ENCODE results near the gene CDC34. TPM values are rescaled to one million over a fixed set of nuclear protein-coding genes. Genes with fewer than 3 reads are reported as not detected.

Gene CDC34
- total RNA-seq, 5 donors from 2014 or later (not counting 1 experiment from before 2014, with no cell fraction given), result 35.4 to 52.6 (median 51.3) TPM

GRCh38 chr19:574658-575526 is 43.3 kb downstream of the CDC34 start:
- WGBS (ENCODE audit: insufficient coverage), result 70% methylated on average over 26 of the region's 32 CpGs
- H3K4me1 Mint-ChIP-seq, result peaks cover 35 to 52% (median 39%) of the 10 kb centered on the region in 3 donors
- H3K27ac Mint-ChIP-seq, result peak overlapping the region in 1 of 2 donors; percentile 31
- no peak overlapping the region for H3K27ac ChIP-seq (ENCODE audit: low read length)
- no peaks in the 10 kb centered on the region for H3K9me3 Mint-ChIP-seq
- no peak for DNase-seq
- peak overlapping the region in 1 of 2 donors; percentile 25 for H3K4me3 ChIP-seq (ENCODE audit: control insufficient read depth in 1 of 2, extremely low read depth in 1 of 2, low read length in 1 of 2)
- ATAC-seq (replicated peaks in 1 of 4), result no peak
- H3K27me3 ChIP-seq (replicated peaks in 1 of 2; ENCODE audit: control insufficient read depth in 2 of 2, extremely low read depth in 1 of 2, insufficient read depth in 2 of 2, low read length in 1 of 2), result no peaks in the 10 kb centered on the region
- POLR2A ChIA-PET, result no interaction called here
- peaks cover 4 to 17% of the 10 kb centered on the region in 2 donors for H3K36me3 ChIP-seq (ENCODE audit: control insufficient read depth in 2 of 2, extremely low read depth in 1 of 2, insufficient read depth in 1 of 2, low read length in 1 of 2)
- H3K4me1 ChIP-seq (ENCODE audit: control insufficient read depth in 1 of 2, extremely low read depth in 1 of 2, insufficient read depth in 2 of 2, low read length in 2 of 2), result peaks cover 18 to 63% of the 10 kb centered on the region in 2 experiments
- H3K36me3 Mint-ChIP-seq, result no peaks in the 10 kb centered on the region
- CTCF ChIA-PET, result interaction anchor here (0.6 to 1.4 kb wide), 3 partner anchors 11 to 102 kb away, joined by 3 to 5 read pairs (median 3); partner anchors contain the start of gene CDC34 (in 1 of the 2)
- H3K4me3 Mint-ChIP-seq, result peak overlapping the region; percentile 66 to 99 (median 80)
- no peaks in the 10 kb centered on the region for H3K9me3 ChIP-seq
- no peaks in the 10 kb centered on the region for H3K27me3 Mint-ChIP-seq

GRCh38 chr19:575527-576506 is 44.3 kb downstream of the CDC34 start:
- Histone ChIP-seq H3K4me3 (ENCODE audit: control insufficient read depth in 1 of 2, extremely low read depth in 1 of 2, low read length in 1 of 2) (no peak overlapping the region), H3K4me1 (ENCODE audit: control insufficient read depth in 1 of 2, extremely low read depth in 1 of 2, insufficient read depth in 2 of 2, low read length in 2 of 2) (peaks cover 18 to 58% of the 10 kb centered on the region in 2 experiments), H3K27ac (ENCODE audit: low read length) (no peak overlapping the region), H3K36me3 (ENCODE audit: control insufficient read depth in 2 of 2, extremely low read depth in 1 of 2, insufficient read depth in 1 of 2, low read length in 1 of 2) (peaks cover 7 to 24% of the 10 kb centered on the region in 2 donors), H3K27me3 (replicated peaks in 1 of 2; ENCODE audit: control insufficient read depth in 2 of 2, extremely low read depth in 1 of 2, insufficient read depth in 2 of 2, low read length in 1 of 2) (no peaks in the 10 kb centered on the region), H3K9me3 (no peaks in the 10 kb centered on the region)
- WGBS (ENCODE audit: insufficient coverage), result 85% methylated on average over 21 of the region's 38 CpGs
- H3K36me3 Mint-ChIP-seq, result no peaks in the 10 kb centered on the region
- ChIA-PET CTCF (interaction anchor here in 1 of 2 donors (1.4 kb wide), 1 partner anchor 10 kb away, joined by 5 read pairs; no protein-coding TSS in a partner anchor), POLR2A (no interaction called here)
- DNase-seq (no peak), ATAC-seq (replicated peaks in 1 of 4) (no peak)
- no peaks in the 10 kb centered on the region for H3K9me3 Mint-ChIP-seq
- no peaks in the 10 kb centered on the region for H3K27me3 Mint-ChIP-seq
- no peak overlapping the region for H3K27ac Mint-ChIP-seq
- peaks cover 35 to 50% (median 36%) of the 10 kb centered on the region in 3 donors for H3K4me1 Mint-ChIP-seq
- H3K4me3 Mint-ChIP-seq, result peak overlapping the region in 1 of 3 donors; percentile 80

- peaks cover 25 to 41% (median 31%) of the 10 kb centered on the region in 3 donors for H3K4me1 Mint-ChIP-seq
- no peaks in the 10 kb centered on the region for H3K27me3 ChIP-seq (replicated peaks in 1 of 2; ENCODE audit: control insufficient read depth in 2 of 2, extremely low read depth in 1 of 2, insufficient read depth in 2 of 2, low read length in 1 of 2)
- H3K27ac Mint-ChIP-seq, result no peak overlapping the region
- H3K9me3 Mint-ChIP-seq, result no peaks in the 10 kb centered on the region
- ATAC-seq (replicated peaks in 1 of 4) (no peak), DNase-seq (no peak)
- H3K9me3 ChIP-seq, result no peaks in the 10 kb centered on the region
- WGBS (ENCODE audit: insufficient coverage), result 89% methylated on average over 16 of the region's 28 CpGs
- CTCF ChIA-PET, result interaction anchor here in 1 of 2 donors (1.4 kb wide), 1 partner anchor 9 kb away, joined by 5 read pairs; no protein-coding TSS in a partner anchor
- H3K4me3 ChIP-seq (ENCODE audit: control insufficient read depth in 1 of 2, extremely low read depth in 1 of 2, low read length in 1 of 2), result no peak overlapping the region
- H3K4me3 Mint-ChIP-seq, result no peak overlapping the region
- no peaks in the 10 kb centered on the region for H3K36me3 Mint-ChIP-seq
- H3K36me3 ChIP-seq (ENCODE audit: control insufficient read depth in 2 of 2, extremely low read depth in 1 of 2, insufficient read depth in 1 of 2, low read length in 1 of 2), result peaks cover 7 to 33% of the 10 kb centered on the region in 2 donors
- POLR2A ChIA-PET, result no interaction called here
- peaks cover 14 to 49% of the 10 kb centered on the region in 2 experiments for H3K4me1 ChIP-seq (ENCODE audit: control insufficient read depth in 1 of 2, extremely low read depth in 1 of 2, insufficient read depth in 2 of 2, low read length in 2 of 2)
- no peaks in the 10 kb centered on the region for H3K27me3 Mint-ChIP-seq
- no peak overlapping the region for H3K27ac ChIP-seq (ENCODE audit: low read length)
Measured at GRCh38 chr19:576768-577438, 45.3 kb downstream of the CDC34 start.

- no peak overlapping the region for H3K27ac Mint-ChIP-seq
- no peaks in the 10 kb centered on the region for H3K27me3 ChIP-seq (replicated peaks in 1 of 2; ENCODE audit: control insufficient read depth in 2 of 2, extremely low read depth in 1 of 2, insufficient read depth in 2 of 2, low read length in 1 of 2)
- ATAC-seq (replicated peaks in 1 of 4), result no peak
- no peak for DNase-seq
- H3K4me3 Mint-ChIP-seq, result no peak overlapping the region
- H3K36me3 ChIP-seq (ENCODE audit: control insufficient read depth in 2 of 2, extremely low read depth in 1 of 2, insufficient read depth in 1 of 2, low read length in 1 of 2), result peaks cover 7 to 39% of the 10 kb centered on the region in 2 donors
- no peaks in the 10 kb centered on the region for H3K9me3 ChIP-seq
- POLR2A ChIA-PET, result no interaction called here
- H3K4me1 Mint-ChIP-seq, result peaks cover 21 to 39% (median 31%) of the 10 kb centered on the region in 3 donors
- no peaks in the 10 kb centered on the region for H3K36me3 Mint-ChIP-seq
- H3K9me3 Mint-ChIP-seq, result no peaks in the 10 kb centered on the region
- H3K4me1 ChIP-seq (ENCODE audit: control insufficient read depth in 1 of 2, extremely low read depth in 1 of 2, insufficient read depth in 2 of 2, low read length in 2 of 2), result peaks cover 14 to 49% of the 10 kb centered on the region in 2 experiments
- no peak overlapping the region for H3K4me3 ChIP-seq (ENCODE audit: control insufficient read depth in 1 of 2, extremely low read depth in 1 of 2, low read length in 1 of 2)
- no peak overlapping the region for H3K27ac ChIP-seq (ENCODE audit: low read length)
- CTCF ChIA-PET, result no interaction called here
- WGBS (ENCODE audit: insufficient coverage), result 93% methylated on average over 60 of the region's 66 CpGs
- no peaks in the 10 kb centered on the region for H3K27me3 Mint-ChIP-seq
Measured at GRCh38 chr19:577439-578392, 46.2 kb downstream of the CDC34 start.

- Histone ChIP-seq H3K27ac (ENCODE audit: low read length) (no peak overlapping the region), H3K27me3 (replicated peaks in 1 of 2; ENCODE audit: control insufficient read depth in 2 of 2, extremely low read depth in 1 of 2, insufficient read depth in 2 of 2, low read length in 1 of 2) (peaks cover 0 to 7% of the 10 kb centered on the region in 2 experiments), H3K4me3 (ENCODE audit: control insufficient read depth in 1 of 2, extremely low read depth in 1 of 2, low read length in 1 of 2) (no peak overlapping the region), H3K36me3 (ENCODE audit: control insufficient read depth in 2 of 2, extremely low read depth in 1 of 2, insufficient read depth in 1 of 2, low read length in 1 of 2) (peaks cover 7 to 48% of the 10 kb centered on the region in 2 donors), H3K9me3 (no peaks in the 10 kb centered on the region), H3K4me1 (ENCODE audit: control insufficient read depth in 1 of 2, extremely low read depth in 1 of 2, insufficient read depth in 2 of 2, low read length in 2 of 2) (peaks cover 10 to 40% of the 10 kb centered on the region in 2 experiments)
- peaks cover 0 to 2% of the 10 kb centered on the region in 2 donors for H3K27me3 Mint-ChIP-seq
- ChIA-PET CTCF (no interaction called here), POLR2A (no interaction called here)
- peaks cover 20 to 30% (median 23%) of the 10 kb centered on the region in 3 donors for H3K4me1 Mint-ChIP-seq
- no peaks in the 10 kb centered on the region for H3K36me3 Mint-ChIP-seq
- ATAC-seq (replicated peaks in 1 of 4), result no peak
- no peak for DNase-seq
- no peaks in the 10 kb centered on the region for H3K9me3 Mint-ChIP-seq
- 97% methylated on average over 44 of the region's 46 CpGs for WGBS (ENCODE audit: insufficient coverage)
- no peak overlapping the region for H3K4me3 Mint-ChIP-seq
- H3K27ac Mint-ChIP-seq, result no peak overlapping the region
Measured at GRCh38 chr19:579111-579841, 47.7 kb downstream of the CDC34 start.

Measured in T-cell (primary cell).